Measurements from ENCODE around the gene LIME1.

The LIME1 gene

GRCh38 chr20:63735859-63736718 is at the start of gene LIME1:
TSS of gene LIME1 (plus strand) at chr20:63736664. CDS start at chr20:63737550, 886 bp downstream.
- peak; percentile 85 for DNase-seq

DNA sequence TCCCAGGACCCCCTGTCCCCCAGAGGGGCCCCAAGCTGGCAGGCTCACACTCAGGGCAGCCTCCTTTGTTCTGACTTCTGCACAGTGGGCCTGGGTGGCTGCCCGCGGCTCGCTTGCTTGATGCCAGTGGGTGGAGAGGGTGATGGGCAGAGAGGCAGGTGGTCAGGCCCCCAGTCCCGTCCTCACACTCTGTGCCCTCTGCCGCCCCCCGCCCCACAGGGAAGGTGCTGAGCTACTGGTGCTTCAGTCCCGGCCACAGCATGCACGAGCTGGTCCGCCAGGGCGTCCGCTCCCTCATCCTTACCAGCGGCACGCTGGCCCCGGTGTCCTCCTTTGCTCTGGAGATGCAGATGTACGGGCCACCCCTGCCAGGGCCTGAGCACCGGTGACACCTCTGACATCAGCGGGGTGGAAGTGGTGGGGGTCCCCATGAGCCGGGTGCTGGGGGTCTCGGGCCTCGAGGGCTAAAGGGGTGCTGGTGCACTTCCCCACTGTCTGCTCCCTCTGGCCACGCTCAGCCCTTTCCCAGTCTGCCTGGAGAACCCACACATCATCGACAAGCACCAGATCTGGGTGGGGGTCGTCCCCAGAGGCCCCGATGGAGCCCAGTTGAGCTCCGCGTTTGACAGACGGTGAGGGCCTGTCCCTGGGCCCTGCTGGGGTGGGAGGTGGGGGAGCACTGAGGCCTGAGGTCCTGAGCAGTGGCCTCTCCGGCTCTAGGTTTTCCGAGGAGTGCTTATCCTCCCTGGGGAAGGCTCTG is 48.9 kb upstream of the LIME1 start:
- DNase-seq = no peak

- DNase-seq = no peak
Measured at GRCh38 chr20:63688228-63689045, 48.0 kb upstream of the LIME1 start.

- no peak for DNase-seq
Measured at GRCh38 chr20:63689046-63690002, 47.1 kb upstream of the LIME1 start.

DNA sequence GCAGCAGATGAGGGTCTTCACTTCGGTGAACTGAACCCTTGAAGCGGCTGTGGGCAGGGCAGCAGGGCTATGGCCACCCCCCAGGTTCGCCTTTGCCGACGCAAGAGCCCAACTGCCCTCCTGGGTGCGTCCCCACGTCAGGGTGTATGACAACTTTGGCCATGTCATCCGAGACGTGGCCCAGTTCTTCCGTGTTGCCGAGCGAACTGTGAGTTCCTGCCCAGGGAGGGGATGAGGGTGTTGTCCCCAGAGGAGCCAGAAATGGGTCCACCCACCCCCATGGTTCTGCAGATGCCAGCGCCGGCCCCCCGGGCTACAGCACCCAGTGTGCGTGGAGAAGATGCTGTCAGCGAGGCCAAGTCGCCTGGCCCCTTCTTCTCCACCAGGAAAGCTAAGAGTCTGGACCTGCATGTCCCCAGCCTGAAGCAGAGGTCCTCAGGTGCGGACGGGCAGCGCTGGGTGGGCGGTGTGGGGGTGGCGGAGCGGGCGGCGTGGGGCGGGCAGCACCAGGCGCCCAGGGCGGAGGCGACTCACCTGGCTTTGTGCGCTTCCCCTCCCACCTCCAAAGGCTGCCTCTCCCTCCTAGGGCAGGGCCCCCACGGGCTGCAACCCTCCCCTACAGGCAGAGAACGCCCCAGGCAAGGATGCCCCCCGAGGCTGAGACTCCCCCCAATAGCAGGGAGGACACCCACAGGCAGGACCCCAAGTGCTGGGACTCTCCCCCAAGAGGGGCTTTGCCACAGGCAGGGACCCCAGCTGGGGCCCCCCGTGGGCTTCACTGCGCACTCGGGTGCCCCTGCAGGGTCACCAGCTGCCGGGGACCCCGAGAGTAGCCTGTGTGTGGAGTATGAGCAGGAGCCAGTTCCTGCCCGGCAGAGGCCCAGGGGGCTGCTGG is 46.2 kb upstream of the LIME1 start:
- no peak for DNase-seq

- DNase-seq = no peak
Measured at GRCh38 chr20:63690898-63691710, 45.4 kb upstream of the LIME1 start.

DNA sequence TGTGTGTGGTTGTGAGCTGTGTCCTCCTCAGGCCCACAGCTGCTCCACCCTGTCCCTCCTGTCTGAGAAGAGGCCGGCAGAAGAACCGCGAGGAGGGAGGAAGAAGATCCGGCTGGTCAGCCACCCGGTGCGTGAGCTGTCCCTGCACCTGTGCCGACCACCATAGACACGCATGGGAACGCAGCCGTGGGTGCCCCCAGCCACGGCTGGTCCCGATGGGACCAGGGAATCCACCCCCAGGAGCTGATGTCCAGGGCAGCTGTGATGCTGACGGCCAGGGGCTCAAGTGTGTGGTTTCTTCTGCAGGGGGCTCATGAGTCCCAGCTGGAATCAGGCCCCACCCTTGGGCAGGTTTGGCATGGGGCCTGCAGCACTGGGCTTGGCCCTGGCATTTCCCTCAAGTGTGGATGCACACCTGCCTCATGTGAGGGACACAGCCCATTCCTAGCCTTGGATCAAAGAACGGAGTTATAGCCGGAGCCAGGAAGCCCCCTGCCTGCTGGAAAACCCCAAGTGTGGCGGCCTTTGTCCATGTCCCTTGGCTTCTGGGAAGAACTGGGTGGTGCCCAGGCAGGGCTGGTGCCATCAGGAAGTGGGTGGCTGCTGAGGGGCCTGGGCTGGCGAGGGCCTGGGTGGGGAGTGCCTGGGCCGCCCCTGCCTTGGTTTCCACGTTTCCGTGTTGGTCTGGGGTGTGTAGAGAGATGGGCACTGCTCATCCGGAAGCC is 44.6 kb upstream of the LIME1 start:
- DNase-seq = no peak

GRCh38 chr20:63692436-63693082 is 43.9 kb upstream of the LIME1 start:
- DNase-seq = no peak

- no peak for DNase-seq
Measured at GRCh38 chr20:63693083-63693732, 43.3 kb upstream of the LIME1 start.

GRCh38 chr20:63693733-63694583 is 42.5 kb upstream of the LIME1 start:
- DNase-seq = no peak

- no peak for DNase-seq
Measured at GRCh38 chr20:63694584-63695423, 41.7 kb upstream of the LIME1 start.

GRCh38 chr20:63695424-63696305 is 40.8 kb upstream of the LIME1 start:
- DNase-seq = no peak

GRCh38 chr20:63696306-63696627 is 40.2 kb upstream of the LIME1 start:
- DNase-seq = peak; percentile 44

DNA sequence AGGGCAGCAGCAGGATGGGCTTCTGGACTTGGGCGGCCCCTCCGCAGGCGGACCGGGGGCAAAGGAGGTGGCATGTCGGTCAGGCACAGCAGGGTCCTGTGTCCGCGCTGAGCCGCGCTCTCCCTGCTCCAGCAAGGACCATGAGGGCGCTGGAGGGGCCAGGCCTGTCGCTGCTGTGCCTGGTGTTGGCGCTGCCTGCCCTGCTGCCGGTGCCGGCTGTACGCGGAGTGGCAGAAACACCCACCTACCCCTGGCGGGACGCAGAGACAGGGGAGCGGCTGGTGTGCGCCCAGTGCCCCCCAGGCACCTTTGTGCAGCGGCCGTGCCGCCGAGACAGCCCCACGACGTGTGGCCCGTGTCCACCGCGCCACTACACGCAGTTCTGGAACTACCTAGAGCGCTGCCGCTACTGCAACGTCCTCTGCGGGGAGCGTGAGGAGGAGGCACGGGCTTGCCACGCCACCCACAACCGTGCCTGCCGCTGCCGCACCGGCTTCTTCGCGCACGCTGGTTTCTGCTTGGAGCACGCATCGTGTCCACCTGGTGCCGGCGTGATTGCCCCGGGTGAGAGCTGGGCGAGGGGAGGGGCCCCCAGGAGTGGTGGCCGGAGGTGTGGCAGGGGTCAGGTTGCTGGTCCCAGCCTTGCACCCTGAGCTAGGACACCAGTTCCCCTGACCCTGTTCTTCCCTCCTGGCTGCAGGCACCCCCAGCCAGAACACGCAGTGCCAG is 39.7 kb upstream of the LIME1 start, which contains the start of gene TNFRSF6B:
Gene TNFRSF6B (plus strand): TSS at position 25 of the 729 bp plus-strand sequence. CDS start 116 bp downstream, at position 141.
- DNase-seq = no peak
